ENCODE data around the gene TTLL10. TPM values are rescaled to one million over a fixed set of nuclear protein-coding genes. Genes with fewer than 3 reads are reported as not detected.

Gene TTLL10
- total RNA-seq, 1 donor from 2014 or later: not detected

DNA sequence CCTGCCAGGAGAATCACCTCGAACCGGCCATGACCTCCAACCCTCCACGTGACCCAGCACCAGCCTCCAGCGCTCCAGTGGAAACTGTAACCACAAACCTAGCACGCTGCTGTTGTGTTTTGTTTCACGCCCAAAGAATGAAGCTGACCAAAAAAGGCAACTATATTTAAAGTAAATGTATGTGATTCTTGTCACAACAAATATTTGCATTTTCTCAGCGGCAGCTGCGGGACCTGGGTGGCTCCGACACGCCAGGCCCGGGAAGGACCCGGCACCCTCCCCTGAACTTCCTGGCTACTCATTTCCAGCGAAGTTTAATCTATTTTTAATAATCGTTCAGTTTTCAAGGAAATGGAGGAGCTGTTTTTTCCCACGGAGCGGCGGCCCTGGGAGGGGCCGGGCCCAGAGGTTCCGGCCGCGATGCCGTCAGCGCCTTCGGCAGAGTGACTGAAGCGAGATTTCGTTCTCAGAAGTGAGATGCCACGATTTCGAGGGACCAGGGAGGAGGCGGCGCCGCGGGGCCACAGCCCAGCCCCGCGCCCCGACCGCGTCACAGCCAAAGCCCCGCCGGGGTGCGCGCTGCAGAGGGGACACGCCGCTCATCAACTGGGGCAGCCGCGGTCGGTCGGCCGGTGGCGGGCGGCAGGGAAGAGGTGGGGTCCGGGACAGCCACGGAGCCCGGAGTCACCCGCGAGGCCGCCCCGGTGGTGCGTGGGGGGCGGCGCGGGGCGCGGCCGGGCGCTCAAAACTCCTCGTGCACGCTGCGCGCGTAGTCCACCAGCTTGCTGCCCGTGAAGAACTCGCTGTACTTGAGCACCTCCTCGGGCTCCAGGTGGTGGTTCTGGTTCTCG, 43.3 kb downstream of the TTLL10 start:
- ATAC-seq (no peak), DNase-seq (no peak)
- Histone ChIP-seq H3K4me3 (no peak overlapping the region), H3K36me3 (peaks cover 49% of the 10 kb centered on the region), H3K9me3 (no peaks in the 10 kb centered on the region), H3K27ac (no peak overlapping the region), H3K4me1 (peaks cover 12% of the 10 kb centered on the region), H3K27me3 (no peaks in the 10 kb centered on the region)
- intact Hi-C loops (cut with DNase I): no loop called here
- TF ChIP-seq, protein P1, sequence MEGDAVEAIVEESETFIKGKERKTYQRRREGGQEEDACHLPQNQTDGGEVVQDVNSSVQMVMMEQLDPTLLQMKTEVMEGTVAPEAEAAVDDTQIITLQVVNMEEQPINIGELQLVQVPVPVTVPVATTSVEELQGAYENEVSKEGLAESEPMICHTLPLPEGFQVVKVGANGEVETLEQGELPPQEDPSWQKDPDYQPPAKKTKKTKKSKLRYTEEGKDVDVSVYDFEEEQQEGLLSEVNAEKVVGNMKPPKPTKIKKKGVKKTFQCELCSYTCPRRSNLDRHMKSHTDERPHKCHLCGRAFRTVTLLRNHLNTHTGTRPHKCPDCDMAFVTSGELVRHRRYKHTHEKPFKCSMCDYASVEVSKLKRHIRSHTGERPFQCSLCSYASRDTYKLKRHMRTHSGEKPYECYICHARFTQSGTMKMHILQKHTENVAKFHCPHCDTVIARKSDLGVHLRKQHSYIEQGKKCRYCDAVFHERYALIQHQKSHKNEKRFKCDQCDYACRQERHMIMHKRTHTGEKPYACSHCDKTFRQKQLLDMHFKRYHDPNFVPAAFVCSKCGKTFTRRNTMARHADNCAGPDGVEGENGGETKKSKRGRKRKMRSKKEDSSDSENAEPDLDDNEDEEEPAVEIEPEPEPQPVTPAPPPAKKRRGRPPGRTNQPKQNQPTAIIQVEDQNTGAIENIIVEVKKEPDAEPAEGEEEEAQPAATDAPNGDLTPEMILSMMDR (IDR thresholded peaks at IDR 0.05): no peak

DNA sequence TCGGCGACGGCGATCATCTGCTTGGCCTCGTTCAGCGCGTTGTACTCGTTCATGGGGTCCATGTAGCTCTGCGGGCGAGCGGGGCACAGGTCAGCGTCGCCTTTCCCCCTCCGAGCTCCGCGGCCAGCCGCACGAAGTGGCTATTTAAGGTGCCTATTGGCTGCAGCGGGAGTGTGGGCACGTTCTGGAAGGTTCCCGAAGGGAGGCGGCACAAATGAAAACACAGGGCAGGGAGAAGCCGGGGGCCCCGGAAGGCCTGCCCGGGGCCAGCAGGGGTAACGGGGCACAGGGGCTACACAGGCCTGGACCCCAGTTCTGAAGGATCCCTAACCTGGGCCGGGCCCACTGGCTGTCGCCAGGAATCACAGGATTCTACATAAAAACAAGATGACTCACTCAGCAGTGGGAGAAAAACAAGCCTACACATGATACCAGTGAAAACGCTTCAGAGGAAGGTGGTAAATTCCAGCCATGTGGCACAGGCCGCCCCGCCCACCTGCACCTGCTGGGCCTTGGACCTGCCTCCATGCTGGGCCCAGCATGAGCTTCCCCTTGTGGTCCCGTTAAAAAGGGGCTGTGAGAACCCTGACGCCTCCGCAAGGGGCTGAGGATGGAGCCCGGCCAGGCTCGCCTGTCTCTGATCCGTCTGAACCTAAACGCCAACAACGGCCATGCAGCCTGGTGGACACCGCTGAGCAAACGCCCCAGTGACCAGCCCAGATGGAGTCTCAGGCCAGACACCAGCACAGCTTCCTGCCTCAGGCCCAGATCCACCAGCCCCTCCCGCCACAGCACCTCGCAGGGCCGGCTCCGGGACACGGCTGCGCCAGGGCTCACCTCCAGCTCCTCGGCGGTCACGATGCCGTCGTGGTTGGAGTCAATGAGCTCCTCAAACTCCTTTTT, 44.2 kb downstream of the TTLL10 start:
- H3K4me1 ChIP-seq: peaks cover 11% of the 10 kb centered on the region
- H3K9me3 ChIP-seq: no peaks in the 10 kb centered on the region
- DNase-seq (no peak), ATAC-seq (no peak)
- no peak overlapping the region for H3K4me3 ChIP-seq
- H3K27ac ChIP-seq: no peak overlapping the region
- H3K27me3 ChIP-seq: no peaks in the 10 kb centered on the region
- TF ChIP-seq, protein P1 (IDR thresholded peaks at IDR 0.05): no peak
- intact Hi-C loops (cut with DNase I): no loop called here
- peaks cover 58% of the 10 kb centered on the region for H3K36me3 ChIP-seq

DNA sequence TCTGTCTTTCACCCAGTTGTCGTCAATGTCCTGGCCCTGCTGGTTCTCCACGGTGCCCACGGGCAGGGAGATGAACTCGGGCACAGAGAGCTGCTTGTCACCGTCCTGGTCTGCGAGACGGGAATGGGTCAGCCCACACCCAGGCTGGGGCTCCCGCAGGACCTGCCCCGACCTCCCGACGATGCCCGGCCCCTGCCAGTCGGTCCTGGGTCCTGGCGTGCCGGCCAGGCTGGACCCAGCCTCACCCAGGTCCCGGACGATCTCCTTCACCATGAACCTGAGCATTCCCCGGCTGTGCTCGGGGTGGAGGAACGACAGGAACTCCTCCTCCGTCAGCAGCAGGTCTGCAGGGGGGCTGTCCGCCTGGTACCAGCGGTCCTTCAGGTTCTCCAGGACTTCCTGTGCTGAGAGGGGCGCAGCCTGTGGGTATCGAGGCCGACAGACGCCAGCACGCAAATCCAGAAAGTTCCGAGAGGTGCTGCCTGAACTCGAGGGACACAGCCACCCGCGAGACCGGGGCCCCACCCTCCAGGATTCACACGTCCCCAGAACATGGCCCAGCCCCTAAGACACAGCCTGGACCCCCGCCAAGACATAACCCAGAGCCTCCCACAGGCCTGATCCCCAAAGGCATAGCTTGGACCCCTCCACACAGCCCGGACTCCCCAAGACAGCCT, 45.0 kb downstream of the TTLL10 start:
- no peaks in the 10 kb centered on the region for H3K27me3 ChIP-seq
- no peak overlapping the region for H3K27ac ChIP-seq
- DNase-seq (no peak), ATAC-seq (no peak)
- intact Hi-C loops (cut with DNase I): no loop called here
- H3K4me1 ChIP-seq: peaks cover 3% of the 10 kb centered on the region
- TF ChIP-seq, protein P1 (IDR thresholded peaks at IDR 0.05): no peak
- no peaks in the 10 kb centered on the region for H3K9me3 ChIP-seq
- H3K36me3 ChIP-seq: peaks cover 65% of the 10 kb centered on the region
- no peak overlapping the region for H3K4me3 ChIP-seq

DNA sequence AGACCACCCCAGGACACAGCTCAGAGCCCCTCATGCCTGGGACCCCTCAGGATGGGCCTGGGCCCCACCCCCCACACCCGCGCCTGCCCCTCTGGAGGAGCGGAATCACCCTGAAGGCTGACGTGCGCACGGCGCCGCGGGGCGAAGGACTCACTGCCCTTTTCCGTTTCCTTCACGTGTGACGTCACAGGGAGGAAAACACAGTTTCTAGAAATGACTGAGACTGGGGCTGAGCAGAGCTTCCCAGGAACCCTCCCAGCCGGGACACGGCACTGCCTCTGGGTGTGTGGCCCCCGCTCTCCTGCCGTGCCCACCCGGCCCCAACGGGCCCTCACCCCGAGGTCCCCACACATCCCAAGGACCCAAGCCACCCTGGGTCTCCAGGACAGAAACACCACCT, 45.7 kb downstream of the TTLL10 start:
- Histone ChIP-seq H3K27me3 (no peaks in the 10 kb centered on the region), H3K36me3 (peaks cover 68% of the 10 kb centered on the region)
- TF ChIP-seq, protein P1 (IDR thresholded peaks at IDR 0.05): no peak

DNA sequence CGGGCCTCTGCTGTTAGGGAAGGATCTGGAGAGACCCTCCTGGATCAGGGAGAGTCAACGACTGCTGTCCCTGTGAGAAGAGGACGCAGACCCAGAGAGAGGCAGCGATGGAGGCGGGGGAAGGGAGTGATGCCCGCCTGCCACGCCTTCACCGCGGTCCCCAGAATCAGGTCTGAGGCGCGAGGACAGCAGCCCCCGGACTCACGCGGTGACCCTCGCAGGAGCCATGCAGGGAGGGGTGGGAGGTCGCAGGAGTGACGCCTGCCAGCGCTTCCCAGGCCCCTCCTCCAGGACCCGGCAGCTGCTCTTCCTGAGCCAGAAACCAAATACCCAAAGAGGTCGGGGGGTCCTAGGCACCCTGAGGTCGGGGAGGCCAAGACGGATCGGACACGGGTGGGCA, 46.5 kb downstream of the TTLL10 start:
- Histone ChIP-seq H3K27me3 (no peaks in the 10 kb centered on the region), H3K4me1 (no peaks in the 10 kb centered on the region), H3K9me3 (no peaks in the 10 kb centered on the region), H3K36me3 (peaks cover 77% of the 10 kb centered on the region), H3K27ac (no peak overlapping the region), H3K4me3 (no peak overlapping the region)
- ATAC-seq: no peak
- intact Hi-C loops (cut with DNase I): no loop called here
- TF ChIP-seq, protein P1 (IDR thresholded peaks at IDR 0.05): no peak
- DNase-seq: no peak

More for the DNA sequence above, 45.7 kb downstream of the TTLL10 start:
- ATAC-seq (no peak), DNase-seq (no peak)
- Histone ChIP-seq H3K4me3 (no peak overlapping the region), H3K9me3 (no peaks in the 10 kb centered on the region), H3K4me1 (no peaks in the 10 kb centered on the region), H3K27ac (no peak overlapping the region)
- intact Hi-C loops (cut with DNase I): no loop called here
